ENCODE results near the gene INPP5B.

DNA sequence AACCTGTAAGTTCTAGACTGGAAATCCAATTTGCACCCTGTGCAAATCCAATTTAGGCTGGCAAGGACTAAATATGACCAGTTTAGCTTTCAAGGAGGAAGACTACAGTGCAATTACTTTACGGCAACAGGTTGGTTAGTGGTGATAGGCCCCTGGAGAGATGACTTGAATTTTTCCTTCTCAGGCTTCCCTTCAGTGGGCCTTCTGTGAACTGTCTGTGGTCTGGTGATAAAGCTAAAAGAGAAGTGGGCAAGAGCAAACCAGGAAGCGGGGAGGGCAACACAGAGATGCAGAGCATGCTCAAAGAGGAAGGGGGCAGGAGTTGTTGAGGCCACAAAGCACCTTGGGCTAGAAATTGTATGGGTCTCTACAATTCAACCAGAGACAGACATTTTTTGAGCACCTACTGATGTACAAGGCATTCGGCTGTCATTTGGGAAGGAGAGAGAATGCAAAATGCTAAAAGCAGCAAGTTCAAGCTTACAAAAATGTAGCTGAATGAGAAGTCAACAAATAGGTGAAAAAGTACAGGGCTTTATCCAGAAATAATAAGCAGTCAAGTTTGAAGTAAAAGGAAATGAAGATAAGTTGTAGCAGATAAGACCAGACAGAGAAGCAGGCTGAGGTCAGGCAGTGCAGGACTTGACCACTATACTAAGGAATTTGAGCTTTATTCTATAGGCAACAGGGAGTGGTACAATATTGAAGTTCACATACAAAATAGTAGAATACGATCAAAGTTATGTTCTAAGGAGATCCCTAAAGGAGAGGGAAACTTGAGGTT is 23.9 kb downstream of the INPP5B start:
- TF ChIP-seq CTCF (IDR thresholded peaks at IDR 0.05) = no peak
- no peak for TF ChIP-seq POLR2A (IDR thresholded peaks at IDR 0.05)

All from upper lobe of left lung (tissue), 4 donors.